ENCODE data around the gene POGK. TPM values are rescaled to one million over a fixed set of nuclear protein-coding genes. Genes with fewer than 3 reads are reported as not detected.

POGK gene
- total and polyA plus RNA-seq, 9 of the 15 experiments (the other 6 are each of a cell fraction or from before 2014, with no cell fraction given), result 6.1 to 44.5 (median 24.3) TPM

DNA sequence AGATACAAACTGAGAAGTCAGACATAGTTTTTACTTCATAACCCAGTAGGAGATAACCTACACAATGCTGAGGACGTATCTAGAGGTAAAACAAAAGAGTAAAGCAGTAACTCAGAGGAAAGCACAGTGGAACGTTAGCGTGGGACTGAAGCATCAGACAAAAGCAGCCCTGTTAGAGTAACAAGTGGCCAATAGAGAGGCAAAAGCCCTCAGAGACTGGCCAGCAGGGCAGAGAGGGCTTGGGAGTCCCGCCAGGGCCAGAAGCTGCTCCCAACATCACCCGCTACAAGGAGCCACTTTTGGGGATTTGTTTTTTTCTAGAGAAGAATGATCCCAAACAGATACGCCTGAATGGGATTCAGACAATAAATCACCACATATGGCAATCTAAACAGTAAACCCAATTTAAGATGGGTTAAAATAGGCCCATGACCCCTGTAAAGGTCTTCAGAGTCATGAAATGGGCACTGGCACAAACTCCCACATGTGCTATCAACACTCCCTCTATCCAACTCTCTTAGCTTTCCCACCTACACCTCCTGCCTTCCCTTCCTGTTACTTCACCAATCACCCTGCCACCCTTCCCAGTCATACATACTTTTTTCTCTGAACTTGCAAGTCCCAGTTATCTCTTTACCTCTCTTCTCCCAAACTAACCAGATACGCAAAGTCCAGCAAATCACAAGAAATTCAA lies 19.6 kb downstream of the POGK start (continued):
- TF ChIP-seq, protein P1, sequence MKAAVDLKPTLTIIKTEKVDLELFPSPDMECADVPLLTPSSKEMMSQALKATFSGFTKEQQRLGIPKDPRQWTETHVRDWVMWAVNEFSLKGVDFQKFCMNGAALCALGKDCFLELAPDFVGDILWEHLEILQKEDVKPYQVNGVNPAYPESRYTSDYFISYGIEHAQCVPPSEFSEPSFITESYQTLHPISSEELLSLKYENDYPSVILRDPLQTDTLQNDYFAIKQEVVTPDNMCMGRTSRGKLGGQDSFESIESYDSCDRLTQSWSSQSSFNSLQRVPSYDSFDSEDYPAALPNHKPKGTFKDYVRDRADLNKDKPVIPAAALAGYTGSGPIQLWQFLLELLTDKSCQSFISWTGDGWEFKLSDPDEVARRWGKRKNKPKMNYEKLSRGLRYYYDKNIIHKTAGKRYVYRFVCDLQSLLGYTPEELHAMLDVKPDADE (conservative IDR thresholded peaks at IDR 0.05; ENCODE audit: control insufficient read depth, low read depth, low read length), result no peak
- TF ChIP-seq STAT5A (IDR thresholded peaks at IDR 0.05; ENCODE audit: borderline replicate concordance, low read length), result no peak

DNA sequence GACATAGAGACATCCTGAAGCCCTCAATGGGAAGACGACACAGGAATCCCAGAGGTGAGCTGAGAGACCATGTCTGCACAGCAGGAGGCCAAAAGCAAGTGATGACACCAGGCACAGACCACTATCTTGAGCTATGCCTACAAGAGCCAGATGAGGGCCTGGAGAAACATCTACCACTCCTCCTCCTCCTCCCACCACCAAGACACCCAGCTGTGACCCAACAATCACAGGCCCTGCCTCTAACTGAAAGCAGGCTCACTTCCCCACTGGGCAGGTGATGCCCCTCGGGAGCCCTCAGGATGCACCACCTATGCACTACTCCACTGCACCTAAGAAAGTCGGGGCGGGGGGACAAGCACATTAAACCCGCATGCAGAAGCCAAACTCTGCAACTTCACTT lies 20.3 kb downstream of the POGK start:
- in situ Hi-C loops (cut with MboI), result no loop called here
- DNase-seq (ENCODE audit: extremely low read depth in 1 of 4, low spot score in 3 of 4) (peak in 1 of 4 experiments; percentile 18), ATAC-seq (peak; percentile 70), FAIRE-seq (no peak)
- no peaks in the 10 kb centered on the region for H3K79me2 ChIP-seq (ENCODE audit: control insufficient read depth, insufficient read depth, low read length)
- H4K20me1 ChIP-seq (replicated peaks; ENCODE audit: control insufficient read depth, insufficient read depth, low read length), result no peaks in the 10 kb centered on the region
- peaks cover 97% of the 10 kb centered on the region for H3K36me3 ChIP-seq (ENCODE audit: control insufficient read depth, insufficient read depth, low read length)
- no peak overlapping the region for H3K4me3 ChIP-seq
- CTCF ChIA-PET (ENCODE audit: low intra/inter-chr PET ratio), result no interaction called here
- H3K4me1 ChIP-seq (replicated peaks in 1 of 2; ENCODE audit: control insufficient read depth in 2 of 2, insufficient read depth in 2 of 2, low read length in 2 of 2), result no peaks in the 10 kb centered on the region; a peak in 1 of 5 replicates
- no peak overlapping the region for H3K9ac ChIP-seq (ENCODE audit: insufficient read depth in 1 of 2, low read depth in 2 of 2, low read length in 2 of 2)
- intact Hi-C loops (cut with micrococcal nuclease), result no loop called here
- H3K27ac ChIP-seq (ENCODE audit: extremely low read depth, low read depth, low read length), result no peak overlapping the region
- 82% methylated on average over 5 of the region's 5 CpGs for WGBS (ENCODE audit: insufficient coverage, low coverage, missing lambda C conversion rate)
- H3K9me1 ChIP-seq (ENCODE audit: control insufficient read depth, insufficient read depth, low read length), result no peaks in the 10 kb centered on the region
- no peaks in the 10 kb centered on the region for H3K27me3 ChIP-seq (ENCODE audit: control insufficient read depth in 2 of 2, insufficient read depth in 2 of 2, low read length in 2 of 2)
- H2AFZ ChIP-seq (ENCODE audit: low read depth, low read length), result no peak overlapping the region
- H3K9me3 ChIP-seq (replicated peaks; ENCODE audit: control insufficient read depth, insufficient read depth, low read depth, low read length), result no peaks in the 10 kb centered on the region
- BruUV-seq (replicated peaks), result no TSS peak
- no peak overlapping the region for H3K4me2 ChIP-seq (ENCODE audit: insufficient read depth, low read length)
- POLR2A ChIA-PET, result interaction anchor here (0.8 to 3.0 kb wide), 5 partner anchors 9 to 523 kb away, joined by 3 to 8 read pairs (median 4); no protein-coding TSS in a partner anchor
- TF ChIP-seq, protein P2, sequence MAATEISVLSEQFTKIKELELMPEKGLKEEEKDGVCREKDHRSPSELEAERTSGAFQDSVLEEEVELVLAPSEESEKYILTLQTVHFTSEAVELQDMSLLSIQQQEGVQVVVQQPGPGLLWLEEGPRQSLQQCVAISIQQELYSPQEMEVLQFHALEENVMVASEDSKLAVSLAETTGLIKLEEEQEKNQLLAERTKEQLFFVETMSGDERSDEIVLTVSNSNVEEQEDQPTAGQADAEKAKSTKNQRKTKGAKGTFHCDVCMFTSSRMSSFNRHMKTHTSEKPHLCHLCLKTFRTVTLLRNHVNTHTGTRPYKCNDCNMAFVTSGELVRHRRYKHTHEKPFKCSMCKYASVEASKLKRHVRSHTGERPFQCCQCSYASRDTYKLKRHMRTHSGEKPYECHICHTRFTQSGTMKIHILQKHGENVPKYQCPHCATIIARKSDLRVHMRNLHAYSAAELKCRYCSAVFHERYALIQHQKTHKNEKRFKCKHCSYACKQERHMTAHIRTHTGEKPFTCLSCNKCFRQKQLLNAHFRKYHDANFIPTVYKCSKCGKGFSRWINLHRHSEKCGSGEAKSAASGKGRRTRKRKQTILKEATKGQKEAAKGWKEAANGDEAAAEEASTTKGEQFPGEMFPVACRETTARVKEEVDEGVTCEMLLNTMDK (IDR thresholded peaks at IDR 0.05; ENCODE audit: borderline replicate concordance, insufficient read depth, low read depth, low read length, poor library complexity, severe bottlenecking), result no peak
- TF ChIP-seq ARNT (IDR thresholded peaks at IDR 0.05) (no peak), MXI1 (IDR thresholded peaks at IDR 0.05; ENCODE audit: low read depth, low read length) (no peak), KLF13 (tag; IDR thresholded peaks at IDR 0.05; ENCODE audit: borderline replicate concordance, low read depth) (no peak), NR2C2 (CRISPR knock-in tag; IDR thresholded peaks at IDR 0.05) (no peak), NR2C2 (tag; IDR thresholded peaks at IDR 0.05) (no peak)
- TF ChIP-seq, protein P3, sequence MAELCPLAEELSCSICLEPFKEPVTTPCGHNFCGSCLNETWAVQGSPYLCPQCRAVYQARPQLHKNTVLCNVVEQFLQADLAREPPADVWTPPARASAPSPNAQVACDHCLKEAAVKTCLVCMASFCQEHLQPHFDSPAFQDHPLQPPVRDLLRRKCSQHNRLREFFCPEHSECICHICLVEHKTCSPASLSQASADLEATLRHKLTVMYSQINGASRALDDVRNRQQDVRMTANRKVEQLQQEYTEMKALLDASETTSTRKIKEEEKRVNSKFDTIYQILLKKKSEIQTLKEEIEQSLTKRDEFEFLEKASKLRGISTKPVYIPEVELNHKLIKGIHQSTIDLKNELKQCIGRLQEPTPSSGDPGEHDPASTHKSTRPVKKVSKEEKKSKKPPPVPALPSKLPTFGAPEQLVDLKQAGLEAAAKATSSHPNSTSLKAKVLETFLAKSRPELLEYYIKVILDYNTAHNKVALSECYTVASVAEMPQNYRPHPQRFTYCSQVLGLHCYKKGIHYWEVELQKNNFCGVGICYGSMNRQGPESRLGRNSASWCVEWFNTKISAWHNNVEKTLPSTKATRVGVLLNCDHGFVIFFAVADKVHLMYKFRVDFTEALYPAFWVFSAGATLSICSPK (IDR thresholded peaks at IDR 0.05; ENCODE audit: borderline replicate concordance), result no peak
- TF ChIP-seq, protein P4, sequence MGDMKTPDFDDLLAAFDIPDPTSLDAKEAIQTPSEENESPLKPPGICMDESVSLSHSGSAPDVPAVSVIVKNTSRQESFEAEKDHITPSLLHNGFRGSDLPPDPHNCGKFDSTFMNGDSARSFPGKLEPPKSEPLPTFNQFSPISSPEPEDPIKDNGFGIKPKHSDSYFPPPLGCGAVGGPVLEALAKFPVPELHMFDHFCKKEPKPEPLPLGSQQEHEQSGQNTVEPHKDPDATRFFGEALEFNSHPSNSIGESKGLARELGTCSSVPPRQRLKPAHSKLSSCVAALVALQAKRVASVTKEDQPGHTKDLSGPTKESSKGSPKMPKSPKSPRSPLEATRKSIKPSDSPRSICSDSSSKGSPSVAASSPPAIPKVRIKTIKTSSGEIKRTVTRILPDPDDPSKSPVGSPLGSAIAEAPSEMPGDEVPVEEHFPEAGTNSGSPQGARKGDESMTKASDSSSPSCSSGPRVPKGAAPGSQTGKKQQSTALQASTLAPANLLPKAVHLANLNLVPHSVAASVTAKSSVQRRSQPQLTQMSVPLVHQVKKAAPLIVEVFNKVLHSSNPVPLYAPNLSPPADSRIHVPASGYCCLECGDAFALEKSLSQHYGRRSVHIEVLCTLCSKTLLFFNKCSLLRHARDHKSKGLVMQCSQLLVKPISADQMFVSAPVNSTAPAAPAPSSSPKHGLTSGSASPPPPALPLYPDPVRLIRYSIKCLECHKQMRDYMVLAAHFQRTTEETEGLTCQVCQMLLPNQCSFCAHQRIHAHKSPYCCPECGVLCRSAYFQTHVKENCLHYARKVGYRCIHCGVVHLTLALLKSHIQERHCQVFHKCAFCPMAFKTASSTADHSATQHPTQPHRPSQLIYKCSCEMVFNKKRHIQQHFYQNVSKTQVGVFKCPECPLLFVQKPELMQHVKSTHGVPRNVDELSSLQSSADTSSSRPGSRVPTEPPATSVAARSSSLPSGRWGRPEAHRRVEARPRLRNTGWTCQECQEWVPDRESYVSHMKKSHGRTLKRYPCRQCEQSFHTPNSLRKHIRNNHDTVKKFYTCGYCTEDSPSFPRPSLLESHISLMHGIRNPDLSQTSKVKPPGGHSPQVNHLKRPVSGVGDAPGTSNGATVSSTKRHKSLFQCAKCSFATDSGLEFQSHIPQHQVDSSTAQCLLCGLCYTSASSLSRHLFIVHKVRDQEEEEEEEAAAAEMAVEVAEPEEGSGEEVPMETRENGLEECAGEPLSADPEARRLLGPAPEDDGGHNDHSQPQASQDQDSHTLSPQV (IDR thresholded peaks at IDR 0.05), result no peak
